GM18951 (cell line): ENCODE data around the gene SOX1.

Source experiments
- POLR2A ChIP-seq: IDR thresholded peaks from 4 replicates; pipeline ENCODE4 v1.6.1; 2011; ENCODE audit warnings: mild to moderate bottlenecking; ENCODE audit not compliant: insufficient read length, insufficient read depth; ENCODE audit errors: extremely low read depth
- in situ Hi-C: fragments of 300-500 bp; cut with MboI; formaldehyde crosslinking; loops from one replicate; pipeline ENCODE4 v1.12.0; 2022; ENCODE audit warnings: low sequenced_read_pairs, mixed read lengths, inconsistent platforms; ENCODE audit not compliant: unreplicated experiment

Gene SOX1

GRCh38 chr13:112097770-112098169 is 30.8 kb downstream of the SOX1 start:
- in situ Hi-C loops: no loop called here
- no peak for TF ChIP-seq POLR2A

- in situ Hi-C loops: no loop called here
These were observed 31.8 kb downstream of the SOX1 start for GRCh38 chr13:112098699-112099098.

GRCh38 chr13:112101360-112101930 is 34.5 kb downstream of the SOX1 start:
- in situ Hi-C loops: no loop called here

More at GRCh38 chr13:112098699-112099098, 31.8 kb downstream of the SOX1 start:
- TF ChIP-seq POLR2A: no peak

GRCh38 chr13:112102243-112102642 is 35.3 kb downstream of the SOX1 start:
- no peak for TF ChIP-seq POLR2A
- in situ Hi-C loops: no loop called here

More at GRCh38 chr13:112101360-112101930, 34.5 kb downstream of the SOX1 start:
- no peak for TF ChIP-seq POLR2A

GRCh38 chr13:112103260-112103838 is 36.4 kb downstream of the SOX1 start:
- in situ Hi-C loops: no loop called here
- TF ChIP-seq POLR2A: no peak

GRCh38 chr13:112103961-112104880 is 37.3 kb downstream of the SOX1 start:
- in situ Hi-C loops: no loop called here
- TF ChIP-seq POLR2A: no peak

- TF ChIP-seq POLR2A: no peak
- in situ Hi-C loops: no loop called here
These were observed 37.9 kb downstream of the SOX1 start for GRCh38 chr13:112104881-112105234.

GRCh38 chr13:112105244-112105681 is 38.3 kb downstream of the SOX1 start:
- in situ Hi-C loops: no loop called here
- TF ChIP-seq POLR2A: no peak

GRCh38 chr13:112105892-112106291 is 38.9 kb downstream of the SOX1 start:
- in situ Hi-C loops: no loop called here
- no peak for TF ChIP-seq POLR2A

GRCh38 chr13:112106478-112107141 is 39.7 kb downstream of the SOX1 start:
- no peak for TF ChIP-seq POLR2A
- in situ Hi-C loops: no loop called here

- in situ Hi-C loops: no loop called here
- TF ChIP-seq POLR2A: no peak
These were observed 40.3 kb downstream of the SOX1 start for GRCh38 chr13:112107289-112107688.

- no peak for TF ChIP-seq POLR2A
- in situ Hi-C loops: no loop called here
These were observed 43.5 kb downstream of the SOX1 start for GRCh38 chr13:112110479-112110878.

- no peak for TF ChIP-seq POLR2A
- in situ Hi-C loops: no loop called here
These were observed 44.4 kb downstream of the SOX1 start for GRCh38 chr13:112111239-112111857.
